Stomach (tissue), 9 donors: ENCODE data around the gene ALPG. TPM values are rescaled to one million over a fixed set of nuclear protein-coding genes. Genes with fewer than 3 reads are reported as not detected.
"Not testable (repeated sequence)": the region's sequence is repeated elsewhere in the genome, so short reads cannot be mapped to it uniquely, and the experiment has no call there.

Experiments used
- DNase-seq, 2 donors: peaks; one replicate each; pipeline versions ENCODE4 v3.0.0 to v3.0.0-alpha.2; 2013 to 2019
- H3K27ac ChIP-seq, 5 donors: fragments of 200-600 bp in 4 of 5; sonication (generic) in 4 of 5; one replicate each; pipeline ENCODE4 v1.5.1; 2013 to 2019; ENCODE audit warnings: mild to moderate bottlenecking in 1 of 5, moderate library complexity in 1 of 5
- H3K27me3 ChIP-seq, 3 donors: fragments of 200-600 bp; sonication (generic); one replicate each; pipeline ENCODE4 v1.5.1; 2017 to 2019; ENCODE audit warnings: mixed run types in 1 of 3
- H3K36me3 ChIP-seq, 4 donors: fragments of 200-600 bp; sonication (generic); 1 replicate in 3 of 4; 2 replicates in 1 of 4; pipeline ENCODE4 v1.5.1; 2016 to 2019
- H3K4me1 ChIP-seq, 4 donors: fragments of 200-600 bp; sonication (generic); one replicate each; pipeline ENCODE4 v1.5.1; 2016 to 2019
- H3K4me3 ChIP-seq, 4 donors: fragments of 200-600 bp; sonication (generic) in 3 of 4; one replicate each; pipeline ENCODE4 v1.5.1; 2016 to 2019; ENCODE audit warnings: mild to moderate bottlenecking in 1 of 4
- H3K9me3 ChIP-seq, 4 donors: fragments of 200-600 bp; sonication (generic); one replicate each; pipeline ENCODE4 v1.5.1; 2016 to 2019
- CTCF ChIP-seq, 7 experiments: fragments of 450-650 bp in 4 of 7; fragments of 200-600 bp in 3 of 7; sonication (generic) in 3 of 7; IDR thresholded peaks; one replicate each; pipeline ENCODE4 v1.5.1; 2016 to 2019; ENCODE audit warnings: antibody characterized with exemption in 7 of 7, control low read depth in 2 of 7, mild to moderate bottlenecking in 1 of 7
- EP300 ChIP-seq: sonication (generic); formaldehyde crosslinking; IDR thresholded peaks from one replicate; pipeline ENCODE4 v1.6.1; 2017; ENCODE audit warnings: antibody characterized with exemption
- POLR2A ChIP-seq, 4 donors: fragments of 450-650 bp; IDR thresholded peaks; one replicate each; pipeline ENCODE4 v1.6.1; 2016; ENCODE audit warnings: antibody characterized with exemption in 4 of 4, control low read depth in 2 of 4, mild to moderate bottlenecking in 1 of 4, moderate library complexity in 1 of 4
- POLR2AphosphoS5 ChIP-seq, 3 donors: sonication (generic); formaldehyde crosslinking; IDR thresholded peaks; one replicate each; pipeline ENCODE4 v1.6.1; 2016; ENCODE audit warnings: antibody characterized with exemption in 3 of 3
- WGBS, 5 donors: extraction: QIAGEN DNeasy Blood & Tissue Kit in 3 of 5; methylation state at CpG; one replicate each; pipeline versions ENCODE4 v1.1.5 to v1.1.7; 2013 to 2018; 5-methylcytosine and 5-hydroxymethylcytosine counted together
- intact Hi-C: fragments of 100-400 bp; cut with DNase I; formaldehyde crosslinking; loops from one replicate; pipeline ENCODE4 v1.15.1; 2023; ENCODE audit warnings: low total_unique reads
- polyA plus RNA-seq, 3 donors: library from polyadenylated mRNA; stranded (reverse); fragments of 200-250 nt; gene quantifications; one replicate each; pipeline ENCODE4 v1.2.3, GENCODE V29; 2013
- total RNA-seq, 5 donors: library from RNA; depleted of rRNA; stranded (reverse); fragments of >200 nt; gene quantifications; one replicate each; pipeline versions ENCODE4 v1.1.0 to v1.2.3, GENCODE V29; 2014 to 2016
- donor health status: healthy with polysubstance abuse.
- donor health status: Bipolar disorder and iron deficiency.
- donor health status: healthy.

The ALPG gene
- total and polyA plus RNA-seq, 8 donors: not detected

- no peak for DNase-seq
- H3K27ac ChIP-seq: no peak overlapping the region
- WGBS, 5 donors: 75 to 82% (median 80%) methylated on average over 9 of the region's 9 CpGs
- H3K27me3 ChIP-seq: no peaks in the 10 kb centered on the region
- no peak for TF ChIP-seq CTCF (IDR thresholded peaks at IDR 0.05)
- TF ChIP-seq POLR2A (IDR thresholded peaks at IDR 0.05): no peak
- H3K9me3 ChIP-seq: no peaks in the 10 kb centered on the region
- H3K36me3 ChIP-seq: no peaks in the 10 kb centered on the region
- H3K4me1 ChIP-seq: no peaks in the 10 kb centered on the region
- no peak overlapping the region for H3K4me3 ChIP-seq
- intact Hi-C loops: no loop called here
Measured at GRCh38 chr2:232447091-232447620, 40.5 kb downstream of the ALPG start.

GRCh38 chr2:232447638-232448303 lies 41.1 kb downstream of the ALPG start:
- H3K4me1 ChIP-seq: no peaks in the 10 kb centered on the region
- intact Hi-C loops: no loop called here
- peak in 1 of 2 donors; percentile 41 for DNase-seq
- H3K9me3 ChIP-seq: no peaks in the 10 kb centered on the region
- no peak for TF ChIP-seq POLR2AphosphoS5 (IDR thresholded peaks at IDR 0.05)
- TF ChIP-seq POLR2A (IDR thresholded peaks at IDR 0.05): no peak
- TF ChIP-seq CTCF (IDR thresholded peaks at IDR 0.05): no peak
- no peak for TF ChIP-seq EP300
- H3K27me3 ChIP-seq: no peaks in the 10 kb centered on the region
- H3K36me3 ChIP-seq: no peaks in the 10 kb centered on the region
- WGBS, 5 donors: 69 to 85% (median 80%) methylated on average over 17 to 18 of the region's 18 CpGs
- H3K4me3 ChIP-seq: no peak overlapping the region
- H3K27ac ChIP-seq: no peak overlapping the region

GRCh38 chr2:232448304-232448690 lies 41.7 kb downstream of the ALPG start:
- 66 to 78% (median 74%) methylated on average over 9 to 10 of the region's 10 CpGs for WGBS, 5 donors

GRCh38 chr2:232449964-232450363 lies 43.3 kb downstream of the ALPG start:
- Histone ChIP-seq H3K4me1 (no peaks in the 10 kb centered on the region), H3K27ac (no peak overlapping the region), H3K27me3 (peaks cover 0 to 7% (median 0%) of the 10 kb centered on the region in 3 donors), H3K36me3 (no peaks in the 10 kb centered on the region), H3K9me3 (no peaks in the 10 kb centered on the region), H3K4me3 (no peak overlapping the region)
- WGBS, 5 donors: 67 to 77% (median 69%) methylated on average over 11 to 12 of the region's 12 CpGs
- DNase-seq: no peak
- intact Hi-C loops: no loop called here
- TF ChIP-seq CTCF (IDR thresholded peaks at IDR 0.05): no peak

More at GRCh38 chr2:232448304-232448690, 41.7 kb downstream of the ALPG start:
- no peaks in the 10 kb centered on the region for H3K4me1 ChIP-seq
- intact Hi-C loops: no loop called here
- no peaks in the 10 kb centered on the region for H3K9me3 ChIP-seq
- no peaks in the 10 kb centered on the region for H3K36me3 ChIP-seq
- no peak overlapping the region for H3K27ac ChIP-seq
- TF ChIP-seq POLR2A (IDR thresholded peaks at IDR 0.05): no peak
- TF ChIP-seq CTCF (IDR thresholded peaks at IDR 0.05): no peak
- TF ChIP-seq EP300: no peak
- TF ChIP-seq POLR2AphosphoS5 (IDR thresholded peaks at IDR 0.05): no peak
- H3K4me3 ChIP-seq: no peak overlapping the region
- no peaks in the 10 kb centered on the region for H3K27me3 ChIP-seq
- no peak for DNase-seq

- whole genome bisulfite sequencing, 5 donors: 84 to 96% (median 86%) methylated on average over 3 of the region's 3 CpGs
- H3K27me3 ChIP-seq: peaks cover 0 to 15% (median 0%) of the 10 kb centered on the region in 3 donors
- H3K36me3 ChIP-seq, H3K4me1 ChIP-seq, H3K4me3 ChIP-seq, H3K27ac ChIP-seq, H3K9me3 ChIP-seq, DNase-seq, intact Hi-C loops: not testable (repeated sequence)
Measured at GRCh38 chr2:232451645-232452044, 45.0 kb downstream of the ALPG start.
